ENCODE results near the gene DLST.

GRCh38 chr14:74917646-74918081 is 35.9 kb downstream of the DLST start:
- TF ChIP-seq CTCF (IDR thresholded peaks at IDR 0.05) (no peak), POLR2A (IDR thresholded peaks at IDR 0.05) (no peak), POLR2AphosphoS5 (IDR thresholded peaks at IDR 0.05) (peak in 1 of 4 donors; percentile 9), EP300 (IDR thresholded peaks at IDR 0.05) (no peak)

All from sigmoid colon (tissue), 4 donors.